PC-9 (cell line): ENCODE data around the gene NFATC4.

Experiments used
- CTCF ChIP-seq: fragments of 200-600 bp; sonication (generic); conservative IDR thresholded peaks from 2 replicates; pipeline ENCODE4 v1.6.1; 2017; ENCODE audit warnings: mixed run types, antibody characterized with exemption, mild to moderate bottlenecking, moderate library complexity
- EZH2 ChIP-seq: fragments of 200-600 bp; sonication (generic); IDR thresholded peaks from 2 replicates; pipeline ENCODE4 v1.8.0; 2017; ENCODE audit warnings: antibody characterized with exemption, low read depth

DNA sequence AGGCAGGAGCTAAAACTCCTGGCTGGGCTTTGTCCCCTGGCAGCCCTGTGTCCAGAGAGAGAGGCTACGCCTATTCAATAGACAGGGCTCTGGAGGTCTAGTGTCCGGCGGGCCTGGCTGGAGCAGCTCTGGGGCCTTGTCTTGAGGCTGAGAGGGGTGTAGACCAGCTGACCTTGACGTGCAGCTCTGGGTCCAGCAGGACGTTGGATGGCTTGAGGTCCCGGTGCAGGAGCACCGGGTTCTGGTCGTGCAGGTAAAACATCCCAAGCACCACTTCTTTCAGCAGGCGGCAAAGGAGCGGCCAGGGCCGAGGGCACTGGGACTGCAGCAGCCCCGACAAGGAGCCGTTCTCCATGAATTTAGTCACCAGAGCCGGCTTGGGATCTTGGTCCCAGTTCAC lies 29.1 kb upstream of the NFATC4 start:
- TF ChIP-seq CTCF (no peak), EZH2 (no peak)
